Effector CD8-positive, alpha-beta T cell (primary cell): Measurements from ENCODE around the gene ATP13A3.

Experiments used
- DNase-seq: peaks from one replicate; lab custom pipeline; 2025; lab: John Stamatoyannopoulos, UW

The ATP13A3 gene

DNA sequence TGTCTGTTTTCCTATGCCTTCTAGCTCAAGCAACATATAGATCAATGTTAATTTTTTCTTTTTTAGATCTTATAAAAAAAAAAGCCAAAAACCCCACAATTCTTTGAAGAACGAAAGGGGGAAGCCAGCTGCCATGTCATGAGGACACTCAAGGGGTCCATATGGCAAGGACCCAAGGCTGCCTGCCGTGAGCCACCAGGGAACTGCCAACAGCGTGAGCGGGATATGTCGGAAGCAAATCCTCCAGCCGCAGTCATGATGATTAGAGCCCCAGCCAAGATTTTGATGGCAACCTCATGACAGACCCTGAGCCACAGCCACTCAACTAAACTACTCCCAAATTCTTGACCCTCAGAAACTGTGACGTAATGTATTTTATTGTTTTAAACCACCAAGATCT is 94.2 kb downstream of the ATP13A3 start:
- DNase-seq, result no peak

- no peak for DNase-seq
Observed at GRCh38 chr3:194390835-194391234, 96.0 kb downstream of the ATP13A3 start.

DNA sequence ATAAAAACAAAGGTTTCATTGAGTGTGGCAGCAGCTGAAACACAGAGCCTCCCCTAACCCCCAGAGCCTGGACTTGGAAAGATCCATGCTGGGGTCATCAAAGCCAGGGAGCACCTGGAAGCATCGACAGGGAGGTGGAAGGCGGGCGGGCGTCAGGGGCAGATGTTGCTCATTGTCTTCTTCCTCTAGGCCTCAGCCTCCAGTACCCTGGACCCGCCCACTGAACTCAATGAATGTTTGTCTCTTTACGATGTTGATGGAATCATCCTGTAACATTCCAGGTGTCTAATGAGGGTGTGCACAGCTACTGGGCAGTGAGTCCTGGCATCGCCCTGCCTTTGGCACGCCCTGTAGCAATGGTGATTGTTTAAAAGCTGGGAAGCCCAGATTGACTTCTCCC is 97.5 kb downstream of the ATP13A3 start:
- DNase-seq, result no peak

- no peak for DNase-seq
Observed at GRCh38 chr3:194387926-194388418, 98.8 kb downstream of the ATP13A3 start.

- no peak for DNase-seq
Observed at GRCh38 chr3:194387276-194387675, 99.5 kb downstream of the ATP13A3 start.

DNA sequence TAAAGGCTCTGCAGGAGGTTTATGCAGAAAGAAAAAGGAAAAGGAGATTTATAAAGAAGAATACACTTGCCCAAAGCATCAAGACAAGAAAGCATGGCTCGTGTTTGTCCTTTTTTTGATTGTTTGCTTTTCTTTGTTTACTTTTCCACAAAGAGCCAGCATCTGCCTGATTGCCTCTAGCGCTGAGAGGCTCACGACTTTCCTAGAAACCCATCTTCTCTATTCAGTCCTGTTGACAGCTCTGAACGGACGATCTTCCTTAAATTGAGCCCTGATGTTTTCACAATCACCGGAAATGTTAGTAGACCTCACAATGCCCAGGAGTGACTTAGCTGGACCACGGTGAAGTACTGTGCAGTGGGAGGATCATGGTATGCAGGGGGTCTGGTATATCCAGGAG is 100.2 kb downstream of the ATP13A3 start:
- DNase-seq, result no peak

DNA sequence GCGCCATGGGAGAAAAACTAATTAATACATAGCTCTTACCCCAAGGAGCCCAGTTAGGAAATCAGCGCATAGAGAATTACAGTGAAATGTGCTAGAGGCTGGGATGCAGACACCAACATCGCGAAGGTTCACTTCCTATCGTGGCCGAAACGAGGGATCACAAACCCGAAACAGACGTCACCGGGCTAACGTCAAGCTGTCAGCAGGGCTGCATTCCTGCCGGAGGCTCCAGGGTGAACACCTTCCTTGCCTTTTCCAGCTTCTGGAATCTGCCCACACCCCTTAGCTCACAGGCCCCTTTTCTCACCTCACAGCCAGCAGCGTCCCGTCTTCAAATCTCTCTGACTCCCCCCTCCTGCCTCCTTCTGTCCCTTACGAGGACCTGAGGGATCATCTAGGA is 100.7 kb downstream of the ATP13A3 start:
- DNase-seq, result no peak

- DNase-seq, result no peak
Observed at GRCh38 chr3:194384569-194385001, 102.2 kb downstream of the ATP13A3 start.

- no peak for DNase-seq
Observed at GRCh38 chr3:194384156-194384555, 102.6 kb downstream of the ATP13A3 start.

- no peak for DNase-seq
Observed at GRCh38 chr3:194383276-194383940, 103.4 kb downstream of the ATP13A3 start.

DNA sequence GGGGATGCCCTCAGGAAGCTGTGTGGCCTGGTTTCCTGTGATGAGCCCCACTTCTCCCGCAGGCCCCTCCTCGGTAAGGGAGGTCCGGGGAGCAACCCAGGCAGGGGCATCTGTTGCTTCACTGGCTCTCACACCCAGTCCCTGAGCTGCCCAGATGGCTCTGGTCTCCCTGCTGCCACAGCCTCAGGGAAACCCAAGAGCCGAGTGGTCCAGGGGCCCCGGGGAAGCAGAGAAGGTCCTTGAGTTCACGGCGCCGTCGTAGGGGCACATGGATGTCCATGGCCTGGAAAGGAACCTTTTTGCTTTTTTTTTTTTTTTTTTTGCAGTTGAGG is 103.9 kb downstream of the ATP13A3 start:
- DNase-seq, result no peak

DNA sequence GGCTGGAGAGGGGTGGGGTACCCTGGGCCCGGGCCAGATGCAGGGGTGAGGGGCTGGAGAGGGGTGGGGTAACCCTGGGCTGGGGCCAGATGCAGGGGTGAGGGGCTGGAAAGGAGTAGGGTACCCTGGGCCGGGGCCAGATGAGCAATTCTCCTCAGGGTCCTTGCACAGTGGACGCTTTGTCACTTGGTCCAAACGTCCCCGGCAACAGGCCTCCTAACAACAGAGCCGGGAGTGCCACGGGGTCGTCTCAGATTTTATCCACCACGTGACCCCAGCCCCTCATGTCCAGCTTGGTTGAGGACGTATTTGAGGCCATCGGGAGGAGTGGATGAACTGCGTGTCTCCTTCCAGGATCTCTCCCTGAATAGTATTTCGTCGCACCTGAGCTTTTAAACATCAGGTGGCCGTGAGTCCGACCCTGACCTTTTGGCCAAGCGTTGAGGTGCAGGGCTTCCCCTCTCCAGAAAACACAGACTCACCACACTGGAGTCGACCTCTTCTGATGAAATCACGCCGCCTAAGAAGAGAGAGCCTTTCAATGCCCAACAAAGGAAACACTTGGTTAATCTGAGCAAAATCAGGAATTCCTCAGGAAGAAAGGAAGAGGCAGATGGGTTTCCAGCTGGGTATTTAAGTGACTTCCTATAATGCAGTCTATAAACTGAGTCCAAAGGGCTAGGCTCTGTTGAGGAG is 104.5 kb downstream of the ATP13A3 start:
- DNase-seq, result no peak

DNA sequence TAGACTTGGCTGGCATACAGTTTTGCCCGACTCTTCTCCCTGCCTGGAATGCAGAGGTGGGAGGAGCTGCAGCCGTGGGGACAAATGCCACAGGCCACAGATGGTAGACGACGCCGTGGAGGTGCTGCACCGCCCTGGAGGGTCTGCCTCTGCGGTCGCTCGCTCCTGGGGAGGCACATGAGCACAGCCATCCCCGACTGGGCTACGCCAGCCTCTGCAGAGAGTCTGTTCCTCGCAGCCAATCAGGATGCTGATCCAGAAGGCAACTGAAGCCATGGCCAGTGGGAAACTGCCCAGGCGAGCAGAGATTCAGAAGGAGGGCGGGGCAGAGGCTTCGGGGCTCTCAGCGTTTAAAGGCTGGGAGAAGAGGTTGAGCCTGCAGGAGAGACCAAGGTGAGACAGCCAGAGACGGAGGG is 105.3 kb downstream of the ATP13A3 start:
- no peak for DNase-seq

GRCh38 chr3:194380326-194380725 is 106.5 kb downstream of the ATP13A3 start:
- no peak for DNase-seq

- no peak for DNase-seq
Observed at GRCh38 chr3:194379651-194380050, 107.2 kb downstream of the ATP13A3 start.

DNA sequence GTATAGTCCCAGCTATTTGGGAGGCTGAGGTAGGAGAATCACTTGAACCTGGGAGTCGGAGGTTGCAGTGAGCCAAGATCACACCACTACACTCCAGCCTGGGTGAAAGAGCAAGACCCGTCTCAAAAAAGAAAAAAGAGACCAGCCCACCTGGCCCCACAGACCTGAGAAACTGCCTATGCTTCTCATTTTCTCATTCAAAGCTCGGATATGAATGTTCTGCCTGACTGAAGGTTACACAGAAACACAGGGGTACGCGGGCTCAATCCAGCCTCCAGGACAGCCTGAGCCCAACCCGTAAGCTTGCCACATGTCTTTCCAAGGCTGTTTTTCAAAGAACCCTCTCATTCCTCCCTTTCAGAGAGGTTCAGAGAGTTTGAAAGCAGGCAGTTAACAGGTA is 107.6 kb downstream of the ATP13A3 start:
- no peak for DNase-seq

DNA sequence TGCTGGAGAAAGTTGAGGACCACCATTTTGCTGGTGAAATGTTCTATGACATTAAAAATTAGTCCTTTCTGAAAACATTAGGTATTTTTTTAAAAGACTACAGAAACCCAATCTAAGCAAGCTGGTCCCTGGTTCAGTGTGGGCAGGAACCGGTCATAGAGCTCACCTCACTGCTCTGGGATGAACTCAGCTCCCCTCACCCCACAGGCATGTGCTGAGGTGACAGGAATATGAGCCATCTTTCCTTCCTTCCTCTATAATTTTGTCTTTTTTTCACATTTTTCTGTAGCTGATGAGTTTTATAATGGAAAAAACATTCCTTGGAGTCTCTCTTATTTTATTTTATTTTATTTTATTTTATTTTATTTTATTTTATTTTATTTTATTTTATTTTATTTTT is 109.1 kb downstream of the ATP13A3 start:
- DNase-seq, result no peak

- no peak for DNase-seq
Observed at GRCh38 chr3:194376241-194376560, 110.6 kb downstream of the ATP13A3 start.

DNA sequence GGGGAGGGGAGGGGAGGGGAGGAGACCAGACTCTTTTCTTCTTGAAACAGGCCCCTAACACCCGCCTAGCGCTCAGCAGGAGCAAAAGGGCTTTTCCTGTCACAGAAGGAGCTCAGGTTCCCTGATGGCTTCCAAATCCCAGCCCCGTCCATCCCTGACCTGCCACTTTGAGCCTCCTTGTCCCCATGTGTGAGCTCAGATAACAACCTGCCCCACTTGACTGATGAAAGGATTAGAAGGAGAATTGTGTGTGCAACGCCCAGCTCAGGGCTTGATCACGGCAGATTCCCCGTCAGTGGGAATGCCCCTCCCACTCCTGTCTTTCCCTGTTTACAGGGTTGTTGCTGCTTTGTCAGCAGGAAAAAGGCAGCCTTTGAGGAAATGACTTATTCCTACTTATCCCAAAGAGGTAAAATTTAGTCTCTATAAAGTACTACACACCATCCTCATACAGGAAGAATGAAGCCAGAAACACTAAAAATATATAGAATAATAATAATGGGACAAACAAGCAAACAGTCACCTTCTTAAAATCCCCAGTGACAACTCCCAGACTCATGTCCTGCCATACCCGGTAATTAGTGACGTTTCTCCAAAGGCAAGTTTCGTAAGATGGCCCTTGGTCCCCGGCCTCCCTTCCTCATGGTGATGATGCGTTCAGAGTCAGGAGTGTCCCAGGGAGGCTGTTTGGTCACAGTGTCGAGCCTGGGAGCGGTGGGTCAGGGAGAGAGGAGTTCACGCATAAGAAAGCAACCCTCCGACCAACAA is 111.1 kb downstream of the ATP13A3 start:
- no peak for DNase-seq

GRCh38 chr3:194374935-194375334 is 111.9 kb downstream of the ATP13A3 start:
- no peak for DNase-seq

DNA sequence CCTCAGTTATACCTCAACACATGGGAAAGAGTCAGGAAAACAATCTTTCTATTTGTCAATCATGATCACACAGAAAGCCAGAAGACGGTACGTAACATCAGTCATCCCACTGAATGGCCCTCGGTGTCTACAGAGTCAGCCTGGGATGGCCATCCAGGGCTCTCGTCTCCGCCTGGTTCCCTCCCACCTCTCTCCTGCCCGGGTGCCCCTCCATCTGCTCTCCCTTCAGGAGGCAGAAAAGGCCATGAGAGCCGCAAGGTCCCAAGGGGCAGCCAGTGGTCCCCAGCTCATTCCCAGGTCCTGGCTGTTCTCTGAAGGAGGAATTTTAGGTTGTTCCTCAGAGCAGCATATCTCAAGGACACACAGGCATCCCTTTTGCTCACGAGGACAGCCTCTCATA is 112.9 kb downstream of the ATP13A3 start:
- no peak for DNase-seq

DNA sequence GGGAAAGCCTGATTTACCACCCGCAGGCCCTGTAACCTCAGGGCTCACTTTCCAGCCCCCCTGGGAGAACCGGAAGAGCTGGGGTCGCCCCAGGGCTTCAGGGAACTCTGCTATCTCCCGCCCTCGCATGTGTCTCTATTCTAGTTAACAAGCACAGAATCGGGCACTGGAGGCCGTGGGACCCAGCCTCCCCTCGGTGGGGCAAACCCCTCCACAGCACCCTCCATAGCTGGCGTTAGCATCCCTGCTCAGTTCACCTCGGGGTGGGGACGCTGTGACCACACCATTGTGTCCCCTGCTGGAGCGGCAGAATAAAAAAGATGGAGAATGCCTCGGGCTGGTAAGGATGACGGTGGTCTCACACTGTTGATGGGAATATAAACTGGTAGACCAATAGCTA is 113.8 kb downstream of the ATP13A3 start:
- no peak for DNase-seq

DNA sequence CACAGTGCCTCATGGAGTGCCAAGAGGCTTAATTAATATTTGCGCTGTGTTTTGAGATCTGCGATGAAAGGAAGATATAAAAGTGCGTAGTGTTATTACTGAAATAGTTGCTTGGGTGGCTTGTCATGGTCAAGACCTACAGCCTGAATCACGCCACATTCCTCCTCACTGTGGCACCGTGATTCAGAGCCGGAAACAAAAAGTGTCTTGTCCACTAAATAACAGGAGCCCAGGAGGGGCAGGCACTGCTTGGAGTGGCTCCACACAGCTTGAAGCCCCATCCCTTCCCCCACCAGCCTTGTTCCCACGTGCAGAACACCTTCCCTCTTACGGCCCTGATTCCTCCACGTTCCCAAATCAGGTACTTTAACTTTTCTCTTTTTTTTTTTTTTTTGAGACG is 116.0 kb downstream of the ATP13A3 start:
- no peak for DNase-seq
